Endothelial cell (in vitro differentiated cells): ENCODE measurements around the gene TRIAP1. TPM values are rescaled to one million over a fixed set of nuclear protein-coding genes. Genes with fewer than 3 reads are reported as not detected.

Source experiments
- DNase-seq: peaks from one replicate; pipeline ENCODE4 v3.0.0; 2021; ENCODE audit warnings: low spot score
- H3K27ac Mint-ChIP-seq: one replicate; pipeline ENCODE4 v1.8.0; 2021; ENCODE audit warnings: mixed read lengths, inconsistent platforms; ENCODE audit not compliant: unreplicated experiment
- H3K27me3 Mint-ChIP-seq: one replicate; pipeline ENCODE4 v1.8.0; 2021; ENCODE audit warnings: mild to moderate bottlenecking, moderate library complexity, mixed read lengths, inconsistent platforms; ENCODE audit not compliant: unreplicated experiment
- H3K36me3 Mint-ChIP-seq: one replicate; pipeline ENCODE4 v1.8.0; 2021; ENCODE audit warnings: mild to moderate bottlenecking, low read depth, mixed read lengths, inconsistent platforms; ENCODE audit not compliant: unreplicated experiment
- H3K4me1 Mint-ChIP-seq: one replicate; pipeline ENCODE4 v1.8.0; 2021; ENCODE audit warnings: mild to moderate bottlenecking, mixed read lengths, inconsistent platforms; ENCODE audit not compliant: unreplicated experiment
- H3K4me3 Mint-ChIP-seq: one replicate; pipeline ENCODE4 v1.8.0; 2021; ENCODE audit warnings: mild to moderate bottlenecking, mixed read lengths, inconsistent platforms; ENCODE audit not compliant: unreplicated experiment
- H3K9me3 Mint-ChIP-seq: one replicate; pipeline ENCODE4 v1.8.0; 2021; ENCODE audit warnings: mixed read lengths, inconsistent platforms; ENCODE audit not compliant: unreplicated experiment
- CTCF ChIP-seq: fragments of 200-600 bp; sonication (generic); IDR thresholded peaks from one replicate; pipeline ENCODE4 v1.5.0; 2021; ENCODE audit warnings: antibody characterized with exemption; ENCODE audit not compliant: unreplicated experiment
- total RNA-seq: library from RNA; stranded (reverse); fragmentation: NEBNext Ultra II Directional; extraction: Animal tissue kit (Norgen Biotek cat#: 25700); gene quantifications from one replicate; pipeline ENCODE4 v1.2.1, GENCODE V29; 2021; ENCODE audit not compliant: unreplicated experiment

TRIAP1 gene
- total RNA-seq, 1 donor from 2014 or later: 39.8 TPM

- Mint-ChIP-seq H3K4me3 (no peak overlapping the region), H3K4me1 (peaks cover 3% of the 10 kb centered on the region), H3K27ac (no peak overlapping the region), H3K27me3 (peaks cover 6% of the 10 kb centered on the region), H3K9me3 (no peaks in the 10 kb centered on the region), H3K36me3 (no peaks in the 10 kb centered on the region)
- TF ChIP-seq CTCF: no peak
- no peak for DNase-seq
Observed at GRCh38 chr12:120417917-120418580, 28.1 kb downstream of the TRIAP1 start.

DNA sequence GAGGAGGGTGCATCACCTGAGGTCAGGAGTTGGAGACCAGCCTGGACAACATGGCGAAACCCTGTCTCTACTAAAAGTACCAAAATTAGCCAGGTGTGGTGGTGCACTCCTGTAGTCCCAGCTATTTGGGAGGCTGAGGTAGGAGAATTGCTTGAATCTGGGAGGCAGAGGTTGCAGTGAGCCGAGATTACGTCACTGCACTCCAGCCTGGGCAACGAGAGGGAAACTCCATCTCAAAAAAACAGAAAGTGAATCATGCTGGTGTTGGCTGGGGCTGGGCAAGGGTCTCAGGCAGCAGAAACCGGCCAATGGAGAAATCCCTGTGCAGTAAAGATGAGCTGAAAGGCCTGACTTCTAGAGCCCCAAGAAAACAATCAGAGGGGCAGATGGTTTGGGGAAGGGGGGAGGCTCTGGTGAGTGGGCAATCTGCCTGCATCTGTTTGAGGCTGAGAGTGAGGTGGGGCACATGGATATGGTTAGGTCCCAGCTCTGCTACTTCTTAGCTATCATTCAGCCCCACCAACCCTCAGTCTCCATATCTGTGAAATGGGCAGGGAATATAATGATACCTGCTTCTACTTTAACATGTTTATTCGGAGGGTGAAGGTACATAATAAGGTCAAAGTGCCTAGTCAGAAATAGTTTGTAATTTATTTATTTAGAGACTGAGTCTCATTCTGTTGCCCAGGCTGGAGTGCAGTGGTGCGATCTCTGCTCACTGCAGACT lies 29.5 kb downstream of the TRIAP1 start:
- H3K27ac Mint-ChIP-seq: no peak overlapping the region
- DNase-seq: no peak
- H3K9me3 Mint-ChIP-seq: no peaks in the 10 kb centered on the region
- H3K36me3 Mint-ChIP-seq: no peaks in the 10 kb centered on the region
- peaks cover 3% of the 10 kb centered on the region for H3K4me1 Mint-ChIP-seq
- no peak overlapping the region for H3K4me3 Mint-ChIP-seq
- peaks cover 6% of the 10 kb centered on the region for H3K27me3 Mint-ChIP-seq
- no peak for TF ChIP-seq CTCF

DNA sequence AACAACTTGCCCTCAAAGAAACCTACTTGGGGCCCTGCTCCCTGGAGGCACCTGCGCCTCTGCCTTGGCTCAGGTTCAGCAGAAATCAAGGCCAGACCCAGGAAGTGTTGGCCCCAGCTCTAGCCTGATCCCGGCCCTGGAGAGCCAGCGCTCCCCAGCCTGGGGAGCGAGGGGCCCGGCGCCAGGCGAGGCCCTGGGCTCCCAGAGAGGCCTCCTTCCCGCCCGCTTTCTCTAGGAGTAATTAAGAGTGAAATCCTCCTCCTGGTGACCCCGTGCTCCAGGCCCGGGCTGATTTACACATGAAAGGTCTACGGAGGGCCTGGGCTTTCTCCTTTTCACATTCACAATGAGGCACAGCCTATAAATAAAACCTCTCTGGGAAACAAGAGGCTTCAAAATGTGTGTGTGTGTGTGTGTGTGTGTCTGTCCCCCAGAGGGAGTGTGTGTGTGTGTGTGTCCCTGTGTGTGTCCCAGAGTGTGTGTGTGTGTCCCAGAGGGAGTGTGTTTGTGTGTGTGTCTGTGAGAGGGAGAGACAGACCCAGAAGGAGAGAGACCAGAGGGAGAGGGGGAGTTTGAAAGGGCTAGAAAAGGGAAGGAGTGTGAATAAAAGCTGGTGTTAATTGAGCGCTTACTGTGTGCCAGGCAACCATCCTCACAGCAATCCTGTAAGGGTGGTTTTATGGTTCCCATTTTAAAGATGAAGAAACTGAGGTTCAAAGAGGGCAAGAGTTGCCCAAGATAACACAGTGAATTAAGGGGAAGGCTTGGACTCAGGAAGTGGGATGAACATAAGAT lies 32.1 kb downstream of the TRIAP1 start:
- Mint-ChIP-seq H3K9me3 (no peaks in the 10 kb centered on the region), H3K27ac (no peak overlapping the region), H3K4me3 (peak overlapping the region; percentile 70), H3K27me3 (peaks cover 6% of the 10 kb centered on the region), H3K4me1 (peaks cover 3% of the 10 kb centered on the region), H3K36me3 (no peaks in the 10 kb centered on the region)
- no peak for DNase-seq
- TF ChIP-seq CTCF: no peak

GRCh38 chr12:120412421-120412820 lies 33.8 kb downstream of the TRIAP1 start:
- no peaks in the 10 kb centered on the region for H3K9me3 Mint-ChIP-seq
- no peak overlapping the region for H3K27ac Mint-ChIP-seq
- no peak for TF ChIP-seq CTCF
- no peaks in the 10 kb centered on the region for H3K36me3 Mint-ChIP-seq
- H3K4me1 Mint-ChIP-seq: peaks cover 3% of the 10 kb centered on the region
- peaks cover 6% of the 10 kb centered on the region for H3K27me3 Mint-ChIP-seq
- no peak overlapping the region for H3K4me3 Mint-ChIP-seq
- DNase-seq: no peak
